GM19397 (cell line): ENCODE data around the gene ATPAF1.

Experiments
- ATAC-seq: cut with Tn5 transposase; IDR thresholded peaks from one replicate; pipeline ENCODE4 v1.9.1; 2021; ENCODE audit warnings: mild to moderate bottlenecking, moderate library complexity; ENCODE audit not compliant: unreplicated experiment

The ATPAF1 gene

GRCh38 chr1:46594063-46594462, 74.1 kb downstream of the ATPAF1 start:
- no peak for ATAC-seq

DNA sequence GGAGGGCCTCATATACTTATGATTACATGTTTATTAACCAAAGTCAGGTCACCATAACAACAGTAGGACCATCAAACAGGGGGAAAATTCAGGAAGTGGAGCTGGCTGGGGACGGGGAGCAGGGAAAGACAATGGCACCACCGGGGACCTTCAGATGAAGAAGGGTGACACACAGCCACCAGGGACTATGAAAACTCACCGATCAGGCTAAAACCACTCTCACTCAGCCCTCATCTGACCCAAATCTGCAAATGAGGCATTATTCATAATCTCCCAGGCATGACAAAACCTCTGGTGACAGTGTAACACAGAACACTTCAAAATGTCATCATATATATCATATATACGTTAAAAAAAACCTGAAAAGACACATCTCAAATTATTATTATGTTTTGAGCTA, 75.3 kb downstream of the ATPAF1 start:
- no peak for ATAC-seq

GRCh38 chr1:46589529-46589928, 78.6 kb downstream of the ATPAF1 start:
- ATAC-seq, result no peak

DNA sequence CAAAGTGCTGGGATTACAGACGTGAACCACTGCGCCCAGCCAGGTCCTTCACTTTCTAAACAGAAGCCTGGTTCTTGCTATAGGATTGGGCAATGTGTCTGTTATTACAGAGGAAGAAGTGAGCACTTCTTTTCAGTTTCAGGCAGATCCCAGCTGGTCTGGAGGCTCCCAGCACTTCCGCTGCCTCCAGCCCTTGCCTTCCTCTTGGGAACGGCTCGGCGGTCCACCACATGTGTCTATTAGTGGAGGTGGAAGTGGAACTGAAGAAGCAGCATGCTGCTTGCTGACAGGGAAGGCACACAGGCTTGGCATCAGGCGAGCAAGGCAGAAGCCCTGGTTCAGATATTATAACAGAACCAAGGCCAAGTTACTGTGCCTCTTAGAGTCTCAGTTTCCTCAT, 81.1 kb downstream of the ATPAF1 start:
- no peak for ATAC-seq

GRCh38 chr1:46585312-46585938, 82.7 kb downstream of the ATPAF1 start:
- no peak for ATAC-seq

- no peak for ATAC-seq
Observed at GRCh38 chr1:46583494-46583893, 84.7 kb downstream of the ATPAF1 start.

DNA sequence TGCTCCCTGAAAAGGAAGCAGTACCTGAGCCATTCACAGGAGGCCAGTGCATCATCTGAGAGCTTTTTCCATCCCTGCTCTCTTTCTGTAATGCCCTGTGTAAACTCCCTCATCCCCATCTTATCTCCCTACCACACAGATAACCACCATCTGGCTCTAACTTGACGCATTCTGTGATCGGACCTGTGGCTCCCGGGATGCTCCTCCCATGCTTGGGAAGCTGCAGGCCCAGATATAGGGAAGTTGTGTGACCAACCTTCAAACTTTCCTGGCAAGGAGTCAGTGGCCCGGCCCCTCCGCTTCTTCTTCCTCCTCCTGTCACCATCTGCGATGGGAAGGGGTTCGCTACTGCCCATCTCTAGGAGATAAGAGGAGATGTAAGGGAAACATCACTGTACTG, 85.2 kb downstream of the ATPAF1 start:
- no peak for ATAC-seq
